Measurements from ENCODE around the gene NFKBIL1. TPM values are rescaled to one million over a fixed set of nuclear protein-coding genes. Genes with fewer than 3 reads are reported as not detected.

The NFKBIL1 gene
- total and polyA plus RNA-seq, 2 of the 4 experiments (the other 2 are of a cell fraction), result 7.8 to 10.8 TPM

DNA sequence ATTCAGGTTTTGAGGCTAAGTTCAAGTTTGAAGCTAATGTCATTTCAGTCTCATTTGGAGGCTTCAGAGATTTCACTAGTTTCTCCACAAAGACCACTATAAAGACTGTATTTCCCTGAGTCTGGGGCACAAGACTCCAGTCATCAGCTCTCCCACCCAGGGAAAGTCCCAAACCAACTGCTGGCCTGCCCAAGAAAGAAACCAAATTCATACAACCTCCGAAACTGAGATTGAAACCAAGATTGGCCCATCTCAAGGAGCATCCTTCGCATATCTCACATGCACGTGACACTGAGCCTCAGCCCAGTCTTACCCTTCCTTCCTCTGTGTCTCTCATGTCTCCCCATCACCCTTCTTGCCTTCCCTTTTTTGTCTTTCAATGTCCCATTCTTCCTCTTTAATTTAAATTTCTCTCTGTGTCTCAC lies 21.1 kb downstream of the NFKBIL1 start:
- ChIA-PET CTCF (interaction anchor here (1.0 to 1.2 kb wide), 2 partner anchors 30 kb away, joined by 3 to 4 read pairs; no protein-coding TSS in a partner anchor), POLR2A (ENCODE audit: unreplicated experiment) (no interaction called here)
- Histone ChIP-seq H3K4me3 (ENCODE audit: insufficient read depth, low read depth, low read length) (no peak overlapping the region), H2AK5ac (ENCODE audit: low read depth, low read length) (no peak overlapping the region), H3K18ac (ENCODE audit: low read depth, low read length) (no peak overlapping the region), H3K9me1 (ENCODE audit: insufficient read depth, low read length) (no peaks in the 10 kb centered on the region), H3K9me3 (ENCODE audit: control insufficient read depth, insufficient read depth, low read length) (no peaks in the 10 kb centered on the region), H3K9ac (ENCODE audit: low read depth, low read length) (no peak overlapping the region), H2AK9ac (replicated peaks; ENCODE audit: low read depth, low read length, poor library complexity) (no peak overlapping the region), H3K27ac (ENCODE audit: insufficient read depth, low read length) (no peak overlapping the region), H3K14ac (replicated peaks; ENCODE audit: low read depth, low read length) (no peak overlapping the region), H2BK5ac (ENCODE audit: low read depth, low read length, poor library complexity, severe bottlenecking) (no peak overlapping the region), H3K4me2 (ENCODE audit: low read depth, low read length) (no peak overlapping the region), H3K56ac (ENCODE audit: extremely low read depth, insufficient read depth, low read length) (no peak overlapping the region), H4K8ac (ENCODE audit: low read depth in 2 of 2, low read length in 2 of 2) (no peak overlapping the region), H3K79me1 (ENCODE audit: low read depth in 1 of 2, low read length in 2 of 2) (no peaks in the 10 kb centered on the region), H2BK120ac (ENCODE audit: low read depth, low read length) (no peak overlapping the region), H2BK15ac (ENCODE audit: low read depth, low read length) (no peak overlapping the region), H3K27me3 (ENCODE audit: control insufficient read depth, insufficient read depth, low read length) (peaks cover 26% of the 10 kb centered on the region), H2BK20ac (ENCODE audit: low read depth, low read length) (no peak overlapping the region), H3K4me1 (ENCODE audit: control insufficient read depth, insufficient read depth, low read length) (no peaks in the 10 kb centered on the region; the same call in 1 of the 2 replicates), H2AFZ (replicated peaks; ENCODE audit: low read length, poor library complexity) (peak overlapping the region; percentile 33), H4K5ac (ENCODE audit: low read depth, low read length) (no peak overlapping the region), H4K20me1 (ENCODE audit: insufficient read depth, low read length) (no peaks in the 10 kb centered on the region), H3K23ac (ENCODE audit: low read depth, low read length) (no peak overlapping the region), H3K36me3 (ENCODE audit: control insufficient read depth, insufficient read depth, low read length) (no peaks in the 10 kb centered on the region), H3K4ac (ENCODE audit: low read depth, low read length) (no peak overlapping the region), H4K91ac (ENCODE audit: insufficient read depth, low read depth, low read length) (no peak overlapping the region)
- TF ChIP-seq, protein P1, sequence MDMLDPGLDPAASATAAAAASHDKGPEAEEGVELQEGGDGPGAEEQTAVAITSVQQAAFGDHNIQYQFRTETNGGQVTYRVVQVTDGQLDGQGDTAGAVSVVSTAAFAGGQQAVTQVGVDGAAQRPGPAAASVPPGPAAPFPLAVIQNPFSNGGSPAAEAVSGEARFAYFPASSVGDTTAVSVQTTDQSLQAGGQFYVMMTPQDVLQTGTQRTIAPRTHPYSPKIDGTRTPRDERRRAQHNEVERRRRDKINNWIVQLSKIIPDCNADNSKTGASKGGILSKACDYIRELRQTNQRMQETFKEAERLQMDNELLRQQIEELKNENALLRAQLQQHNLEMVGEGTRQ (IDR thresholded peaks at IDR 0.05; ENCODE audit: low read depth, low read length), result no peak
- no peak for TF ChIP-seq RFX5 (IDR thresholded peaks at IDR 0.05; ENCODE audit: low read depth, low read length)
- no peak for TF ChIP-seq POLR2A (IDR thresholded peaks at IDR 0.05; ENCODE audit: low read depth, low read length)
- TF ChIP-seq NFE2L2 (IDR thresholded peaks at IDR 0.05; ENCODE audit: low read depth, low read length), result no peak
- TF ChIP-seq MAZ (IDR thresholded peaks at IDR 0.05; ENCODE audit: borderline replicate concordance, low read depth, low read length), result no peak
- TF ChIP-seq SMC3 (IDR thresholded peaks at IDR 0.05; ENCODE audit: low read depth, low read length), result no peak
- TF ChIP-seq CHD1 (IDR thresholded peaks at IDR 0.05; ENCODE audit: low read depth, low read length), result no peak
- TF ChIP-seq BHLHE40 (IDR thresholded peaks at IDR 0.05; ENCODE audit: low read depth, low read length), result no peak
- no peak for TF ChIP-seq MXI1 (IDR thresholded peaks at IDR 0.05; ENCODE audit: borderline replicate concordance, low read depth, low read length)
- TF ChIP-seq CTCF (conservative IDR thresholded peaks at IDR 0.05; ENCODE audit: low read depth, low read length), result no peak
- TF ChIP-seq FOS (IDR thresholded peaks at IDR 0.05; ENCODE audit: low read depth, low read length), result no peak
- no TSS peak for BruUV-seq (replicated peaks)
- intact Hi-C loops (cut with micrococcal nuclease) (no loop called here), in situ Hi-C loops (cut with MboI; ENCODE audit: low sequenced_read_pairs) (no loop called here), dilution Hi-C loops (cut with HindIII; ENCODE audit: low sequenced_read_pairs, unreplicated experiment) (no loop called here)
- no peak for DNase-seq
- ATAC-seq (ENCODE audit: low read depth), result no peak
- 71% methylated on average over 3 of the region's 3 CpGs; no CpG with 5 or more reads in 1 of the 2 experiments for WGBS, 2 experiments (ENCODE audit: extremely low coverage in 2 of 2, insufficient read length in 1 of 2)

Data from IMR-90 (cell line).